Sigmoid colon (tissue), 7 donors: ENCODE data around the gene ALG8. TPM values are rescaled to one million over a fixed set of nuclear protein-coding genes. Genes with fewer than 3 reads are reported as not detected.

Experiments
- DNase-seq: peaks from one replicate; pipeline ENCODE4 v3.0.0-alpha.2; 2019
- H3K27ac ChIP-seq, 4 donors: fragments of 200-600 bp; sonication (generic); one replicate each; pipeline ENCODE4 v1.5.1; 2016 to 2019; ENCODE audit warnings: mild to moderate bottlenecking in 1 of 4
- H3K27me3 ChIP-seq, 3 donors: fragments of 200-600 bp; sonication (generic); one replicate each; pipeline ENCODE4 v1.5.1; 2019; ENCODE audit warnings: mild to moderate bottlenecking in 1 of 3
- H3K36me3 ChIP-seq, 4 donors: fragments of 200-600 bp; sonication (generic); one replicate each; pipeline ENCODE4 v1.5.1; 2016 to 2019
- H3K4me1 ChIP-seq, 4 donors: fragments of 200-600 bp; sonication (generic); one replicate each; pipeline ENCODE4 v1.5.1; 2017 to 2019
- H3K4me3 ChIP-seq, 4 donors: fragments of 200-600 bp; sonication (generic); one replicate each; pipeline ENCODE4 v1.5.1; 2017 to 2019; ENCODE audit warnings: mild to moderate bottlenecking in 2 of 4, moderate library complexity in 1 of 4
- H3K9me3 ChIP-seq, 4 donors: fragments of 200-600 bp in 3 of 4; sonication (generic) in 3 of 4; one replicate each; pipeline versions ENCODE4 v1.5.1 to v1.6.1; 2013 to 2019
- EP300 ChIP-seq, 4 donors: sonication (generic); formaldehyde crosslinking; IDR thresholded peaks; one replicate each; pipeline ENCODE4 v1.6.1; 2017; ENCODE audit warnings: antibody characterized with exemption in 4 of 4
- POLR2A ChIP-seq, 2 donors: fragments of 450-650 bp; IDR thresholded peaks; one replicate each; pipeline ENCODE4 v1.6.1; 2016; ENCODE audit warnings: antibody characterized with exemption in 2 of 2, mild to moderate bottlenecking in 2 of 2, moderate library complexity in 2 of 2
- POLR2AphosphoS5 ChIP-seq, 4 donors: sonication (generic); formaldehyde crosslinking; IDR thresholded peaks; one replicate each; pipeline ENCODE4 v1.6.1; 2017; ENCODE audit warnings: antibody characterized with exemption in 4 of 4
- WGBS, 2 donors: extraction: QIAGEN DNeasy Blood & Tissue Kit; methylation state at CpG; one replicate each; pipeline ENCODE4 v1.1.7; 2013; 5-methylcytosine and 5-hydroxymethylcytosine counted together
- intact Hi-C: fragments of 100-400 bp; cut with DNase I; formaldehyde crosslinking; loops from one replicate; pipeline ENCODE4 v1.15.1; 2023
- polyA plus RNA-seq, 3 donors: library from polyadenylated mRNA; stranded (reverse); fragments of 200-250 nt; gene quantifications; one replicate each; pipeline ENCODE4 v1.2.3, GENCODE V29; 2013
- total RNA-seq, 4 donors: library from RNA; depleted of rRNA; stranded (reverse); fragments of >200 nt; gene quantifications; one replicate each; pipeline ENCODE4 v1.1.0, GENCODE V29; 2016
- TF ChIP-seq, protein P1 (sequence below), 4 experiments: fragments of 450-650 bp in 3 of 4; fragments of 200-600 bp in 1 of 4; IDR thresholded peaks; one replicate each; pipeline ENCODE4 v1.5.1; 2016 to 2019; ENCODE audit warnings: antibody characterized with exemption in 4 of 4, mild to moderate bottlenecking in 3 of 4, moderate library complexity in 2 of 4
- donor health status: healthy with polysubstance abuse.
- donor health status: Bipolar disorder and iron deficiency.
- donor health status: healthy.

Gene ALG8
- total and polyA plus RNA-seq, 7 donors: 13.2 to 26.4 (median 22.4) TPM

DNA sequence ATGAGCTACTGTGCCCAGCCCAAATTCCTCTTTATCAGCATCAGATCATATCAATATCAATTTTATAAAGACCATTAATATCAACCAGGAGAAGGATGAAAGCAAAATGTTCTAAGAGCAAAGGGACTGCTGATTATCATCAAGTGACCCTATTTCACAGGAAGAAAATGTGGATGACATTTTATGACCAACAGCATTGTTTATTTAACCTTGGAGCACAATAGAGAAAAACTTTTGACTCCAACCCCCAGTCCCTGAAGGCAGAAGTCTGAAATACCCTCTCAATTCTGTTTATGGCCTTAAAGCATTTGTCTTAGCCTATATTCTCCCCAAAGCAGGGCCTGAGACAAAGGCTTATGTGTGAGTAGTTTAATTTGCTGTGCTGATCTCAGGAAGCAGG lies 11.3 kb upstream of the ALG8 start:
- Histone ChIP-seq H3K27ac (no peak overlapping the region), H3K36me3 (no peaks in the 10 kb centered on the region)
- intact Hi-C loops: no loop called here

DNA sequence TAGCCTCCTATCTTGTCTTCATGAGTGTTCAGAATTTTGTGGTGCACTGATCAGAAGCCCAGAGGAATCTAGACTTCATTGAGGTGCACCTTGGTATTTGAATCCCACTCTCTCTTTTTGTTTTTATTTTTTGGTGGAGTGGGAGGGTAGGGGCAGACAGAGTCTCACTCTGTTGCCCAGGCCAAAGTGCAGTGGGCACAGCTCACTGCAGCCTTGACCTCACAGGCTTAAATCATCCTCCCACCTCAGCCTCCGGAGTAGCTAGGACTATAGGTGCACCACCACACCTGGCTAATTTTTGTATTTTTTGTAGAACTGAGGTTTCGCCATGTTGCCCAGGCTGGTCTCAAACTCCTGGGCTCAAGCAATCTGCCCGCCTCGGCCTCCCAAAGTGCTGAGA lies 10.9 kb upstream of the ALG8 start:
- no peak for DNase-seq
- H3K27ac ChIP-seq: peak overlapping the region in 1 of 4 donors; percentile 42

More for the DNA sequence above, 11.3 kb upstream of the ALG8 start:
- TF ChIP-seq EP300 (IDR thresholded peaks at IDR 0.05) (no peak), POLR2A (IDR thresholded peaks at IDR 0.05) (no peak), POLR2AphosphoS5 (IDR thresholded peaks at IDR 0.05) (no peak)
- TF ChIP-seq, protein P1, sequence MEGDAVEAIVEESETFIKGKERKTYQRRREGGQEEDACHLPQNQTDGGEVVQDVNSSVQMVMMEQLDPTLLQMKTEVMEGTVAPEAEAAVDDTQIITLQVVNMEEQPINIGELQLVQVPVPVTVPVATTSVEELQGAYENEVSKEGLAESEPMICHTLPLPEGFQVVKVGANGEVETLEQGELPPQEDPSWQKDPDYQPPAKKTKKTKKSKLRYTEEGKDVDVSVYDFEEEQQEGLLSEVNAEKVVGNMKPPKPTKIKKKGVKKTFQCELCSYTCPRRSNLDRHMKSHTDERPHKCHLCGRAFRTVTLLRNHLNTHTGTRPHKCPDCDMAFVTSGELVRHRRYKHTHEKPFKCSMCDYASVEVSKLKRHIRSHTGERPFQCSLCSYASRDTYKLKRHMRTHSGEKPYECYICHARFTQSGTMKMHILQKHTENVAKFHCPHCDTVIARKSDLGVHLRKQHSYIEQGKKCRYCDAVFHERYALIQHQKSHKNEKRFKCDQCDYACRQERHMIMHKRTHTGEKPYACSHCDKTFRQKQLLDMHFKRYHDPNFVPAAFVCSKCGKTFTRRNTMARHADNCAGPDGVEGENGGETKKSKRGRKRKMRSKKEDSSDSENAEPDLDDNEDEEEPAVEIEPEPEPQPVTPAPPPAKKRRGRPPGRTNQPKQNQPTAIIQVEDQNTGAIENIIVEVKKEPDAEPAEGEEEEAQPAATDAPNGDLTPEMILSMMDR (IDR thresholded peaks at IDR 0.05): no peak
- H3K9me3 ChIP-seq: no peaks in the 10 kb centered on the region
- H3K4me3 ChIP-seq: no peak overlapping the region
- H3K27me3 ChIP-seq: no peaks in the 10 kb centered on the region
- DNase-seq: no peak
- H3K4me1 ChIP-seq: peaks cover 0 to 15% (median 3%) of the 10 kb centered on the region in 4 donors

DNA sequence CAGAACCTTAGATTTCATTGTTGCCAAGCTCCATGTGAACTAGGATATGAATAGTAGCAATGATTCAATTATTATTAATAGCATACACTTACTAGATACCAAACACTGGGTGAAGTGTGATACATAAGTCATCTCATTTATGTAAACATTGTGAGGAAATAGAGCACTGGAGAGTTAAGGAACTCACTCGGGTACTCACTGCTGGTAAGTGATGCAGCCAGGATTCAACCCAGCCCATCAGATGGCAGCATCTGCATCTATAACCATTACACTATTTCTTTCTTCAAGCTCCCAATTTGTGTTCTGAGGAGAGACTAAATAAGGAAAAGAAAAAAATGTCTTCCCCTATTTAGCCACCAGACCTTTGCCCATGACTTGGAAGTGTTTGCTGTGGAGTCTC lies 10.2 kb upstream of the ALG8 start:
- 25 to 41% methylated on average over 1 of the region's 1 CpG for WGBS, 2 donors
- TF ChIP-seq POLR2AphosphoS5 (IDR thresholded peaks at IDR 0.05) (peak in 1 of 4 donors; percentile 11), POLR2A (IDR thresholded peaks at IDR 0.05) (no peak)
- TF ChIP-seq, protein P1 (IDR thresholded peaks at IDR 0.05): peak in 2 of 4 experiments; percentile 19 to 20
- no peaks in the 10 kb centered on the region for H3K9me3 ChIP-seq
- no peaks in the 10 kb centered on the region for H3K36me3 ChIP-seq
- DNase-seq: no peak
- intact Hi-C loops: loop anchor here (5.0 kb wide), 1 partner anchor 413 kb away; no protein-coding TSS in a partner anchor
- peaks cover 0 to 15% (median 3%) of the 10 kb centered on the region in 4 donors for H3K4me1 ChIP-seq
- peak overlapping the region in 1 of 4 donors; percentile 42 for H3K27ac ChIP-seq
- no peak overlapping the region for H3K4me3 ChIP-seq
- no peaks in the 10 kb centered on the region for H3K27me3 ChIP-seq

More for the DNA sequence above, 10.9 kb upstream of the ALG8 start:
- Histone ChIP-seq H3K4me1 (peaks cover 0 to 15% (median 3%) of the 10 kb centered on the region in 4 donors), H3K9me3 (no peaks in the 10 kb centered on the region), H3K36me3 (no peaks in the 10 kb centered on the region), H3K27me3 (no peaks in the 10 kb centered on the region), H3K4me3 (no peak overlapping the region)
- TF ChIP-seq, protein P1 (IDR thresholded peaks at IDR 0.05): no peak
- TF ChIP-seq POLR2A (IDR thresholded peaks at IDR 0.05) (no peak), EP300 (IDR thresholded peaks at IDR 0.05) (no peak)
- WGBS, 2 donors: 96 to 97% methylated on average over 4 of the region's 4 CpGs
- intact Hi-C loops: no loop called here

DNA sequence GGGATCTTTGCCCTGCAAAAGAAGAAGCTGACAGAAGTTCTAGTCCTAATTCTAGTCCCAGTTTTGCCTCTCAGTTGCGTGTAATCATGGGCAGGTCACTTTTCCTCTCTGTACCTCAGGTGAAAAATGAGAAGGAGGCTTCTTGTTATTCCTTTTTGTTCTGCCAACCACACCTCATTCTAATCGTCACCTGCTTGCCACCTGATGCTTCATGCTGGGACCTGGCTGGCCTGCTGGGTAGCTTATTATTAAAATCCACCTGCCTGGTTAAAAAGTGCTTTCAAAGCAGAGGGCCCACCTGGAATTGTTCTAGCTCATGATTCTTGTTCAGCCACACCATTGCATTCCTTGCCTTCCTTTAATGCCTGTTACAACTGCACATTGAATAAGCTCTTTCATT lies 8.4 kb upstream of the ALG8 start:
- no peaks in the 10 kb centered on the region for H3K36me3 ChIP-seq
- H3K4me3 ChIP-seq: no peak overlapping the region
- no peak overlapping the region for H3K27ac ChIP-seq
- intact Hi-C loops: loop anchor here (5.0 kb wide), 1 partner anchor 414 kb away; no protein-coding TSS in a partner anchor
- DNase-seq: no peak
- TF ChIP-seq EP300 (IDR thresholded peaks at IDR 0.05) (no peak), POLR2AphosphoS5 (IDR thresholded peaks at IDR 0.05) (no peak), POLR2A (IDR thresholded peaks at IDR 0.05) (no peak)
- TF ChIP-seq, protein P1 (IDR thresholded peaks at IDR 0.05): no peak
- H3K9me3 ChIP-seq: no peaks in the 10 kb centered on the region
- no peaks in the 10 kb centered on the region for H3K27me3 ChIP-seq
- peaks cover 0 to 15% (median 3%) of the 10 kb centered on the region in 4 donors for H3K4me1 ChIP-seq
- 88 to 91% methylated on average over 2 of the region's 2 CpGs for WGBS, 2 donors

DNA sequence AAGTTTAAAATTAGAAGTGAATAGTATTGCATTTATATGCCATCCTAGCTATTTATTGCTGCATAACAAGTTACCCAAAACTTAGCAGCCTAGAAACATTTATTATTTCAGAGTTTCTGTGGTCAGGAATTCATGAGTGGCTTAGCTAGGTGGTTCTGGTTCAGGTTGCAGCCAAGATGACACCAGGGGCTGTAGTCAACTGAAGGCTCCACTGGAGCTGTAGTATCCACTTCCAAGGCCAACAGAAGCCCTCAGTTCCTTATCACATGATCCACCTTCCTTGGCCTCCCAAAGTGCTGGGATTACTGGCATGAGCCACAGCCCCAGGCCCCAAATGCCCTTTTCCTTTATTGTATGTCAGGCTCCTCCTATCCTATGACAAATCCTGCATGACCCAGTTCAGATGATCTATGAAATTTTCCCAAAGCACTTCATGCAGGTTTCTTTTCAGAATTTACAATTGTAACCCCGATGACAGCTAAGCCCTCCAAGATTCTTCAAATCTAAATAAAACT lies 6.1 kb upstream of the ALG8 start:
- intact Hi-C loops: loop anchor here (5.0 kb wide), 1 partner anchor 417 kb away; no protein-coding TSS in a partner anchor

More for the DNA sequence above, 6.1 kb upstream of the ALG8 start:
- H3K36me3 ChIP-seq: no peaks in the 10 kb centered on the region
- H3K9me3 ChIP-seq: no peaks in the 10 kb centered on the region
- 83 to 89% methylated on average over 1 of the region's 1 CpG for WGBS, 2 donors
- no peak for DNase-seq
- no peak overlapping the region for H3K4me3 ChIP-seq
- TF ChIP-seq EP300 (IDR thresholded peaks at IDR 0.05): no peak
- no peak for TF ChIP-seq POLR2A (IDR thresholded peaks at IDR 0.05)
- TF ChIP-seq, protein P1 (IDR thresholded peaks at IDR 0.05): no peak
- no peaks in the 10 kb centered on the region for H3K27me3 ChIP-seq
- H3K27ac ChIP-seq: no peak overlapping the region
- peaks cover 0 to 10% (median 7%) of the 10 kb centered on the region in 4 donors for H3K4me1 ChIP-seq
